Measurements from ENCODE around the gene GRAMD4. TPM values are rescaled to one million over a fixed set of nuclear protein-coding genes. Genes with fewer than 3 reads are reported as not detected.

Gene GRAMD4
- total RNA-seq, 2 experiments from 2014 or later: 35.4 to 44.6 TPM

DNA sequence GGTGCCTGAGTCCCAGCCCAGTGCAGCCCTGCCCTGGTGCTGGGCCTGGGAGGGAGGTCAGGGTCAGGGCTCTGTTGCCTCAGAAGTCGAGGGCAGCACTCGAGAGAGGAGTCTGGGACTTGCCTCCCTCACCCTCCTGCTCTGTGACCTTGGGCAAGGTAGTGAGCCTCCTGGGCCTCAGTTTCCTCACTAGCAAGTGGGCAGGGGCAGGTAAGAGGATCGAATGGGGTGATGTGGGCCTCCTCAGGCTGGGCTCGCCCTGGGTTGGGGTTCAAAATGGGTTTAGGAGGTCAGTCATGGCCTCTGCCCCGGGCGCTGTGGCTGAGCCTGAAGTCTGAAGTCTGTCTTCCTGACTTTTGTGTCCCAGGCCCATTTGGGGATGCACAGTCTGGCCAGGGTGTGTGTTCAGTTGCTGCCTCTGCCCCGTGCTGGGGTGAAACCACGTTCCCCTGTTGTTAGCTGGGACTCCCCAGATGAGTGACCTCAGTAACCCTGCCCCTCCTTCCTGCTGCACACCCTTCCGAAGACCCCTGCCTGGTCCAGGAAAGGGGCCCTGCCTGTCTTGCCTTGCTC is 41.8 kb upstream of the GRAMD4 start:
- H3K4me3 Mint-ChIP-seq: peak overlapping the region; percentile 83
- DNase-seq (no peak), ATAC-seq (no peak)
- H3K27me3 Mint-ChIP-seq: peaks cover 2% of the 10 kb centered on the region
- no peaks in the 10 kb centered on the region for H3K36me3 Mint-ChIP-seq
- peaks cover 43% of the 10 kb centered on the region for H3K4me1 Mint-ChIP-seq
- no peak overlapping the region for H3K27ac Mint-ChIP-seq
- H3K9me3 Mint-ChIP-seq (ENCODE audit: low read depth): no peaks in the 10 kb centered on the region
- CTCF ChIA-PET: interaction anchor here (1.4 kb wide), 1 partner anchor 9 kb away, joined by 3 read pairs; no protein-coding TSS in a partner anchor

DNA sequence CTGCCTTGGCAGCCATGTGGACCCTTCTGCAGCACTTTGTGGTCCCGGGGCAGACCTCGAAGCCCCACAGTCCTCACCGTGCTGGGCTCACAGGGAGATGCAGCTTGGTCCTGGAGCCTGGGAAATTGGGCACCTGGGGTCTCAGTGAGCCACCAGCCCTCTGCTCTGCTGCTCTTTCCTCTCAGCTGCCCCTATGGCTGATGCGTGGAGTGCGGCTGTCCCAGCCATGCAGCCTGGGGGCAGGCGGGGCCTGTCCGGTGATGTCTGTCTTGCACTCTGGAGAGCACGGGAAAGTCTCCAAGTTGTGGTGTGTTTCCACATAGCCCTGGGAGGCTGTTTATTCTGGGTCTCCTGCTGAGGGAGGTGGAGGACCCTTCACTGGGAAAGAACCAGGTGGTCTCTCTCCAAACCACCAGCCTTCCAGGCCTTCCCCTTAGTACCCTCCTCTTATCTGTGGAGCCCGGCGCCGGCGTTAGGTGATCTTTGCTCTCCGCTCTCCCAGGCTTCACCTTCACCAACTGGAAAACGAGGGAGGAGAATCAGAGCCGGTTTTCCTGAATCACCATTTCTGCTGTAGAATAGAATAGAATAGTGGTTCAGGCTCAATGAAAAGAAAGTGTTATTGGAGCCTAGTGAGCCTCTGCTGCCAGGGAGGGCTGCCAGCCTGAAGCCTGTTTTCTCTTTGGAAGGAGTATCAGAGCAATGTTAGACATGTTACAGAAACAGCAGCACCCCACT is 41.2 kb upstream of the GRAMD4 start:
- no peak for ATAC-seq
- H3K27me3 Mint-ChIP-seq: peaks cover 2% of the 10 kb centered on the region
- peak overlapping the region; percentile 83 for H3K4me3 Mint-ChIP-seq
- no peak for DNase-seq
- no peaks in the 10 kb centered on the region for H3K36me3 Mint-ChIP-seq
- H3K4me1 Mint-ChIP-seq: peaks cover 43% of the 10 kb centered on the region
- H3K27ac Mint-ChIP-seq: peak overlapping the region; percentile 15
- H3K9me3 Mint-ChIP-seq (ENCODE audit: low read depth): no peaks in the 10 kb centered on the region
- CTCF ChIA-PET: no interaction called here

- no peak overlapping the region for H3K27ac Mint-ChIP-seq
- no peak for ATAC-seq
- peaks cover 43% of the 10 kb centered on the region for H3K4me1 Mint-ChIP-seq
- CTCF ChIA-PET: interaction anchor here (0.6 kb wide), 1 partner anchor 17 kb away, joined by 3 read pairs; no protein-coding TSS in a partner anchor
- no peak overlapping the region for H3K4me3 Mint-ChIP-seq
- no peaks in the 10 kb centered on the region for H3K36me3 Mint-ChIP-seq
- H3K27me3 Mint-ChIP-seq: peaks cover 2% of the 10 kb centered on the region
- no peaks in the 10 kb centered on the region for H3K9me3 Mint-ChIP-seq (ENCODE audit: low read depth)
- DNase-seq: no peak
These were observed 40.3 kb upstream of the GRAMD4 start for GRCh38 chr22:46579751-46580449.

- Mint-ChIP-seq H3K4me3 (no peak overlapping the region), H3K4me1 (peaks cover 34% of the 10 kb centered on the region), H3K27ac (no peak overlapping the region), H3K27me3 (no peaks in the 10 kb centered on the region), H3K36me3 (no peaks in the 10 kb centered on the region), H3K9me3 (ENCODE audit: low read depth) (no peaks in the 10 kb centered on the region)
- ATAC-seq (no peak), DNase-seq (no peak)
- CTCF ChIA-PET: no interaction called here
These were observed 39.1 kb upstream of the GRAMD4 start for GRCh38 chr22:46580940-46581537.

- DNase-seq (no peak), ATAC-seq (no peak)
- CTCF ChIA-PET: no interaction called here
- no peaks in the 10 kb centered on the region for H3K36me3 Mint-ChIP-seq
- H3K4me3 Mint-ChIP-seq: no peak overlapping the region
- peaks cover 32% of the 10 kb centered on the region for H3K4me1 Mint-ChIP-seq
- H3K27me3 Mint-ChIP-seq: no peaks in the 10 kb centered on the region
- no peak overlapping the region for H3K27ac Mint-ChIP-seq
- H3K9me3 Mint-ChIP-seq (ENCODE audit: low read depth): no peaks in the 10 kb centered on the region
These were observed 38.5 kb upstream of the GRAMD4 start for GRCh38 chr22:46581538-46582244.

DNA sequence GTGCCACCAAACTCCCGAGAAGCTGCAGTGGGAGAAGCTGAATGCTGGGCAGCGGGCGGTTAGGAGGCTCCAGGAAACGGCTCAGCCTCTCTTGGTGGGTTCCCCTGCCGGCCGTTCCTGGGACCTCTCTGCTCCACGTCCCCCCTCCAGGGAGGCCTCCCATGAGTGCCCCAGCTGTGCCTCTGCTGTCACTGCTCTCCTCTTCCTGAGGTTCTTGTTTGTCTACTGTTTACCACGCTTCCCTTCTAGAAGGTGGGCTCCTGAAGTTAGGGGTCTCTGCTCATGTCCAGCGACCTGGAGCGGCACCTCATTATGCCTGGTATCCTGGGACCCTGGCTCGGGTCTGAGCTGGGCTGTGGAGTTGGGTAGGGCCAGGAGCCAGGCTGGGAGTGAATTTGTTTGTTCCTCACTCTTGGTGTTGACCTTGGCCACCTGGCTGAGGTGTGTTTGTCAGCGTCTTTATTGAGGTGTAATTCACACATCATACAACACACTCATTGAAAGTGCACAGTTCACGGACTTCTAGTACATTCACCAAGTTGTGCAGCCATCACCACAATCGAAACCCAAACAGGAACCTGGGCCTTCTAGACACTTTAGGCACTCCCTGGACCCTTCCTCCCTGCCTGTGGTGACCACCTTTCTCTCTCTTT is 37.8 kb upstream of the GRAMD4 start:
- Mint-ChIP-seq H3K27me3 (no peaks in the 10 kb centered on the region), H3K27ac (no peak overlapping the region), H3K4me3 (no peak overlapping the region), H3K9me3 (ENCODE audit: low read depth) (no peaks in the 10 kb centered on the region), H3K36me3 (no peaks in the 10 kb centered on the region), H3K4me1 (peaks cover 40% of the 10 kb centered on the region)
- DNase-seq (no peak), ATAC-seq (no peak)
- CTCF ChIA-PET: no interaction called here

- DNase-seq (no peak), ATAC-seq (no peak)
- no peaks in the 10 kb centered on the region for H3K9me3 Mint-ChIP-seq (ENCODE audit: low read depth)
- CTCF ChIA-PET: no interaction called here
- no peak overlapping the region for H3K27ac Mint-ChIP-seq
- H3K4me3 Mint-ChIP-seq: no peak overlapping the region
- no peaks in the 10 kb centered on the region for H3K36me3 Mint-ChIP-seq
- peaks cover 38% of the 10 kb centered on the region for H3K4me1 Mint-ChIP-seq
- no peaks in the 10 kb centered on the region for H3K27me3 Mint-ChIP-seq
These were observed 36.6 kb upstream of the GRAMD4 start for GRCh38 chr22:46583571-46583970.

GRCh38 chr22:46584081-46584921 is 35.9 kb upstream of the GRAMD4 start:
- Mint-ChIP-seq H3K27me3 (no peaks in the 10 kb centered on the region), H3K4me1 (peaks cover 33% of the 10 kb centered on the region), H3K4me3 (no peak overlapping the region), H3K36me3 (no peaks in the 10 kb centered on the region), H3K9me3 (ENCODE audit: low read depth) (no peaks in the 10 kb centered on the region), H3K27ac (no peak overlapping the region)
- no peak for DNase-seq
- CTCF ChIA-PET: no interaction called here
- no peak for ATAC-seq

DNA sequence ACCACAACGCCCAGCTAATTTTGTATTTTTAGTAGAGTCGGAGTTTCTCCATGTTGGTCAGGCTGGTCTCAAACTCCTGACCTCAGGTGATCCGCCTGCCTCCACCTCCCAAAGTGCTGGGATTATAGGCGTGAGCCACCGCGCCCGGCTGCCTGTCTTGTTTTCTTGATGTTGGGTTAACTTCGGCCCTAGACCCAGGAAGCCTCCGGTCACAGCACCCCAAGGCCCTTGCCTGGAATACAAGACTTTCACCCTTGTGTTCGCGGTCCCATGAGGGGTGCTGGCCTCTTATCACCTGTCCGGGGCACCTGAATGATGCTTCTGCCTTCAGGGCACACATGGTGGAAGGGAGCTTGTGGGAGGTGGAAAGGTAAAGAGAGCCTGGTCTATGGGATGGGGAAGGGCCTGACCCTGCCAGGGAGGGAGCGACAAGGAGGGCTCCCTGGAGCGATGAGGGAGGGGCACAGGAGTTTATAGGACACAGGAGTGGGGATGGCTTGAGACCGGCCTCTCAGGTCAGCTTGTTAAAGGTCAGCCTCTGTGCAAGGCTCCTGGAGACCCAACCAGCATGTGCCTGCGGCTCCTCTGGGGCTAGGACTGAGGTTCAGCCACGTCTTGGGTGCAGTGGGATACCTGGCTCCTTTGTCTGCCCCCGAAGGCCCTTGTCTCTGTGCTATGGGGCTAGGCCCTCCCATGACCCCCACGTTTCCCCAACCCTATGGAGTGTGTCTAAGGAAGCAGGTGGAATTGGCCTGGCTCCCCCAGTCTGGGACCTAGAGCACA is 34.7 kb upstream of the GRAMD4 start:
- ATAC-seq (no peak), DNase-seq (no peak)
- peaks cover 35% of the 10 kb centered on the region for H3K4me1 Mint-ChIP-seq
- no peak overlapping the region for H3K4me3 Mint-ChIP-seq
- H3K9me3 Mint-ChIP-seq (ENCODE audit: low read depth): no peaks in the 10 kb centered on the region
- no peaks in the 10 kb centered on the region for H3K36me3 Mint-ChIP-seq
- no peaks in the 10 kb centered on the region for H3K27me3 Mint-ChIP-seq
- no peak overlapping the region for H3K27ac Mint-ChIP-seq
- CTCF ChIA-PET: interaction anchor here (2.2 kb wide), 1 partner anchor 22 kb away, joined by 6 read pairs; no protein-coding TSS in a partner anchor

GRCh38 chr22:46586123-46586519 is 34.1 kb upstream of the GRAMD4 start:
- Mint-ChIP-seq H3K9me3 (ENCODE audit: low read depth) (no peaks in the 10 kb centered on the region), H3K4me3 (no peak overlapping the region), H3K4me1 (peaks cover 36% of the 10 kb centered on the region), H3K36me3 (no peaks in the 10 kb centered on the region), H3K27ac (no peak overlapping the region), H3K27me3 (no peaks in the 10 kb centered on the region)
- CTCF ChIA-PET: interaction anchor here (2.2 kb wide), 1 partner anchor 23 kb away, joined by 6 read pairs; no protein-coding TSS in a partner anchor
- DNase-seq (no peak), ATAC-seq (no peak)

DNA sequence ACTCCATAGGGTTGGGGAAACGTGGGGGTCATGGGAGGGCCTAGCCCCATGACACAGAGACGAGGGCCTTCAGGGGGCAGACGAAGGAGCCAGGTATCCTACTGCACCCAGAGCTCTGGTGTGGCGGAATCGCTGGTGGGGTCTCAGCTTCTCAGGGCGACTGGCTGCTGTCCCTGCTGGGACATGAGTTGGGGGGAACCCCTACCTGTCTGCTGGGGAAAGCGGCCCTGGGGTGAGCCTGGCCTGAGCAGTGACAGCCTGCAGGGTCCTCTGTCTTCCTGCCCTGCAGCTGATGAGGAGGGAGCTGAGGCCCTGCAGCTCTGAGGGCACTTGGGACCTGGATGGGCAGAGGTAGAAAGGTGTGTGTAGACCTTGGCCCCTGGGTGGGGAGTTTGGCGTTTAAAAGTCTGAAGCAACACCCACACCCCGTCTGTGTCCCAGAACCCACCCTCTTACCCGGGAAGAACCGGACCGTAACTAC is 33.6 kb upstream of the GRAMD4 start:
- Mint-ChIP-seq H3K36me3 (no peaks in the 10 kb centered on the region), H3K27ac (peak overlapping the region; percentile 78), H3K9me3 (ENCODE audit: low read depth) (no peaks in the 10 kb centered on the region), H3K4me1 (peaks cover 36% of the 10 kb centered on the region), H3K27me3 (no peaks in the 10 kb centered on the region), H3K4me3 (no peak overlapping the region)
- no peak for ATAC-seq
- CTCF ChIA-PET: interaction anchor here (0.9 to 2.2 kb wide), 2 partner anchors 9 to 23 kb away, joined by 3 to 6 read pairs; no protein-coding TSS in a partner anchor
- DNase-seq: no peak

Measured in activated CD8-positive, alpha-beta memory T cell treated with anti-CD3 and anti-CD28 coated beads, Interleukin-2, amount 10 ng/mL, durations not matched to agents 7 days and 5 days (primary cell).